ENCODE measurements around the gene SCFD2. TPM values are rescaled to one million over a fixed set of nuclear protein-coding genes. Genes with fewer than 3 reads are reported as not detected.

SCFD2 gene
- total RNA-seq, 1 experiment from 2014 or later = 7.4 TPM

DNA sequence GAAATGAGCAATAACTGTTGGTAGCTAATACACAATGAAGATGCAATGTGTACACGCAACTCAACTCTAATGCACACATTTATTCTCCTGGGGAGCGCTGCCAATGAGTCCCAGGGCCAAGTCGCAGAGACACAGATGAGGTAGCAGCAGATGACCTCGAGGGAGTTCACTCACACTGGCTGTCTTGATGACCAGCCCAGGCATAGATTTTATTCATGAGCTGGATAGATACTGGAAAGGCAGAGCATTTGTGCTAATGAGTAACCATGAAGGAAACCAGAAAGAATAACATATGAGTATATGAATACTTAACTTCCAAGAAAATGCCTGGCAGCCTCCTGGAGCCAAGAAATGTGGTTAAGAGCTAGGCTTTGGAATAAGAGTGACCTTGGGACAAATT is 461.4 kb downstream of the SCFD2 start:
- TF ChIP-seq CTCF (IDR thresholded peaks at IDR 0.05) (no peak), POLR2AphosphoS5 (IDR thresholded peaks at IDR 0.05; ENCODE audit: low read depth, low read length) (no peak), TCF7L2 (IDR thresholded peaks at IDR 0.05; ENCODE audit: low read depth, low read length) (no peak), SIN3A (IDR thresholded peaks at IDR 0.05; ENCODE audit: borderline replicate concordance, insufficient read depth, low read depth, low read length) (no peak)
- TF ChIP-seq, protein P1, sequence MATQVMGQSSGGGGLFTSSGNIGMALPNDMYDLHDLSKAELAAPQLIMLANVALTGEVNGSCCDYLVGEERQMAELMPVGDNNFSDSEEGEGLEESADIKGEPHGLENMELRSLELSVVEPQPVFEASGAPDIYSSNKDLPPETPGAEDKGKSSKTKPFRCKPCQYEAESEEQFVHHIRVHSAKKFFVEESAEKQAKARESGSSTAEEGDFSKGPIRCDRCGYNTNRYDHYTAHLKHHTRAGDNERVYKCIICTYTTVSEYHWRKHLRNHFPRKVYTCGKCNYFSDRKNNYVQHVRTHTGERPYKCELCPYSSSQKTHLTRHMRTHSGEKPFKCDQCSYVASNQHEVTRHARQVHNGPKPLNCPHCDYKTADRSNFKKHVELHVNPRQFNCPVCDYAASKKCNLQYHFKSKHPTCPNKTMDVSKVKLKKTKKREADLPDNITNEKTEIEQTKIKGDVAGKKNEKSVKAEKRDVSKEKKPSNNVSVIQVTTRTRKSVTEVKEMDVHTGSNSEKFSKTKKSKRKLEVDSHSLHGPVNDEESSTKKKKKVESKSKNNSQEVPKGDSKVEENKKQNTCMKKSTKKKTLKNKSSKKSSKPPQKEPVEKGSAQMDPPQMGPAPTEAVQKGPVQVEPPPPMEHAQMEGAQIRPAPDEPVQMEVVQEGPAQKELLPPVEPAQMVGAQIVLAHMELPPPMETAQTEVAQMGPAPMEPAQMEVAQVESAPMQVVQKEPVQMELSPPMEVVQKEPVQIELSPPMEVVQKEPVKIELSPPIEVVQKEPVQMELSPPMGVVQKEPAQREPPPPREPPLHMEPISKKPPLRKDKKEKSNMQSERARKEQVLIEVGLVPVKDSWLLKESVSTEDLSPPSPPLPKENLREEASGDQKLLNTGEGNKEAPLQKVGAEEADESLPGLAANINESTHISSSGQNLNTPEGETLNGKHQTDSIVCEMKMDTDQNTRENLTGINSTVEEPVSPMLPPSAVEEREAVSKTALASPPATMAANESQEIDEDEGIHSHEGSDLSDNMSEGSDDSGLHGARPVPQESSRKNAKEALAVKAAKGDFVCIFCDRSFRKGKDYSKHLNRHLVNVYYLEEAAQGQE (IDR thresholded peaks at IDR 0.05; ENCODE audit: insufficient read depth in 1 of 2, low read depth in 2 of 2, low read length in 1 of 2) = no peak

DNA sequence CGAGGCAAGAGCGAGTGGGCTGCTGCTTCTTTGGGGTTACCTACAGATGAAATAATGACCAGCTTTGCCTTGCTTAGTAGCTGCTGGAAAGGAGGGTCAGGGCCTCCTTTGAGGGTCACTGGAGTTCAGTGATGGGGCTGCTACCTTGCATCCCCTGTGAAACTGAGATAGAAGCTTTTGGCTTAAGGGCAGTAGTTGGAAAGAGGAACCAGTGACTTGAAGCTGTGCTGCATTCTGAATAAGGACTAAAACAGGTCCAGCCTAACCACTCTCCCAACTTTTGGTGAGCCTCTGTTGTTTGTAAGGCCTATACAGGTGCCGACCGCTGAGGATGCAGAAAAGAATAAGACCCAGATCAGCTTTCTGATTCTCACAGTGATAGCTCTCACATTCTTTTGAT is 462.6 kb downstream of the SCFD2 start:
- Histone ChIP-seq H3K4me3 (ENCODE audit: low read depth in 2 of 2, low read length in 2 of 2) (no peak overlapping the region), H3K27ac (ENCODE audit: low read length) (no peak overlapping the region), H3K4me1 (ENCODE audit: control insufficient read depth, insufficient read depth, low read length) (no peaks in the 10 kb centered on the region), H3K9me3 (ENCODE audit: control insufficient read depth, insufficient read depth, low read depth, low read length) (no peaks in the 10 kb centered on the region), H3K36me3 (ENCODE audit: control insufficient read depth, insufficient read depth, low read length) (no peaks in the 10 kb centered on the region), H3K27me3 (ENCODE audit: control insufficient read depth, insufficient read depth, low read length) (no peaks in the 10 kb centered on the region)
- ChIA-PET CTCF (no interaction called here), POLR2A (no interaction called here)
- TF ChIP-seq, protein P1 (IDR thresholded peaks at IDR 0.05; ENCODE audit: insufficient read depth in 1 of 2, low read depth in 2 of 2, low read length in 1 of 2) = no peak
- TF ChIP-seq SIN3A (IDR thresholded peaks at IDR 0.05; ENCODE audit: borderline replicate concordance, insufficient read depth, low read depth, low read length) (no peak), POLR2AphosphoS5 (IDR thresholded peaks at IDR 0.05; ENCODE audit: low read depth, low read length) (no peak), TCF7L2 (IDR thresholded peaks at IDR 0.05; ENCODE audit: low read depth, low read length) (no peak), CTCF (IDR thresholded peaks at IDR 0.05) (no peak)
- in situ Hi-C loops (cut with HindIII; ENCODE audit: low pct_unique_long_range_greater_than_20kb, low sequenced_read_pairs) = no loop called here
- ATAC-seq (no peak), DNase-seq (ENCODE audit: low read depth, low spot score) (no peak)
- intact Hi-C loops (cut with micrococcal nuclease; ENCODE audit: unreplicated experiment) = no loop called here
- no TSS peak for BruUV-seq (replicated peaks)

More for the DNA sequence above, 461.4 kb downstream of the SCFD2 start:
- no peak for DNase-seq (ENCODE audit: low read depth, low spot score)
- POLR2A ChIA-PET = no interaction called here
- BruUV-seq (replicated peaks) = no TSS peak
- ATAC-seq = no peak
- Histone ChIP-seq H3K4me3 (ENCODE audit: low read depth in 2 of 2, low read length in 2 of 2) (no peak overlapping the region), H3K27ac (ENCODE audit: low read length) (no peak overlapping the region), H3K27me3 (ENCODE audit: control insufficient read depth, insufficient read depth, low read length) (no peaks in the 10 kb centered on the region), H3K9me3 (ENCODE audit: control insufficient read depth, insufficient read depth, low read depth, low read length) (no peaks in the 10 kb centered on the region), H3K4me1 (ENCODE audit: control insufficient read depth, insufficient read depth, low read length) (no peaks in the 10 kb centered on the region), H3K36me3 (ENCODE audit: control insufficient read depth, insufficient read depth, low read length) (no peaks in the 10 kb centered on the region)
- CTCF ChIA-PET = no interaction called here
- in situ Hi-C loops (cut with HindIII; ENCODE audit: low pct_unique_long_range_greater_than_20kb, low sequenced_read_pairs) = no loop called here
- intact Hi-C loops (cut with micrococcal nuclease; ENCODE audit: unreplicated experiment) = no loop called here
